HG03558 (cell line): ENCODE measurements around the gene HDAC3.
"Not testable (repeated sequence)": the region's sequence is repeated elsewhere in the genome, so short reads cannot be mapped to it uniquely, and the experiment has no call there.

ENCODE experiments used
- ATAC-seq: cut with Tn5 transposase; IDR thresholded peaks from one replicate; pipeline ENCODE4 v1.9.1; 2021; ENCODE audit warnings: moderate number of reproducible peaks; ENCODE audit not compliant: unreplicated experiment; ENCODE audit errors: extremely low read depth

Gene HDAC3

GRCh38 chr5:141637123-141637766 is 596 bp upstream of the HDAC3 start:
- no peak for ATAC-seq

- no peak for ATAC-seq
Measured at GRCh38 chr5:141636106-141636412, 590 bp downstream of the HDAC3 start.

GRCh38 chr5:141635646-141636045 is 1.0 kb downstream of the HDAC3 start:
- no peak for ATAC-seq

GRCh38 chr5:141634720-141635119 is 1.9 kb downstream of the HDAC3 start:
- ATAC-seq: no peak

- ATAC-seq: peak; percentile 84
Measured at GRCh38 chr5:141633871-141634561, 2.6 kb downstream of the HDAC3 start.

- ATAC-seq: no peak
Measured at GRCh38 chr5:141632650-141633049, 4.0 kb downstream of the HDAC3 start.

GRCh38 chr5:141630570-141631140 is 6.0 kb downstream of the HDAC3 start:
- no peak for ATAC-seq

GRCh38 chr5:141628175-141628788 is 8.4 kb downstream of the HDAC3 start:
- no peak for ATAC-seq

GRCh38 chr5:141623611-141624010 is 13.0 kb downstream of the HDAC3 start:
- no peak for ATAC-seq

- ATAC-seq: peak; percentile 32
Measured at GRCh38 chr5:141623186-141623585, 13.5 kb downstream of the HDAC3 start.

GRCh38 chr5:141618804-141619554 is 17.7 kb downstream of the HDAC3 start, which contains the start of gene DIAPH1:
DIAPH1 (minus strand) TSS chr5:141619000; CDS start chr5:141618914, 86 bp downstream.
- ATAC-seq: peak; percentile 57

GRCh38 chr5:141618030-141618803 is 18.4 kb downstream of the HDAC3 start:
- ATAC-seq: peak; percentile 3

GRCh38 chr5:141617682-141618029 is 19.0 kb downstream of the HDAC3 start:
- ATAC-seq: no peak

- no peak for ATAC-seq
Measured at GRCh38 chr5:141617128-141617527, 19.5 kb downstream of the HDAC3 start.

GRCh38 chr5:141615991-141616720 is 20.5 kb downstream of the HDAC3 start:
- ATAC-seq: no peak

GRCh38 chr5:141613344-141613743 is 23.3 kb downstream of the HDAC3 start:
- no peak for ATAC-seq

GRCh38 chr5:141611289-141611688 is 25.4 kb downstream of the HDAC3 start:
- ATAC-seq: no peak

GRCh38 chr5:141609921-141610320 is 26.7 kb downstream of the HDAC3 start:
- not testable (repeated sequence) for ATAC-seq

GRCh38 chr5:141609044-141609443 is 27.6 kb downstream of the HDAC3 start:
- ATAC-seq: no peak
